ENCODE results near the gene NME3.
"Not testable (repeated sequence)": the region's sequence is repeated elsewhere in the genome, so short reads cannot be mapped to it uniquely, and the experiment has no call there.

NME3 gene

GRCh38 chr16:1747934-1748333, 23.4 kb downstream of the NME3 start:
- no peak for DNase-seq (ENCODE audit: low read depth)

GRCh38 chr16:1746693-1747195, 24.6 kb downstream of the NME3 start:
- DNase-seq (ENCODE audit: low read depth): no peak

DNA sequence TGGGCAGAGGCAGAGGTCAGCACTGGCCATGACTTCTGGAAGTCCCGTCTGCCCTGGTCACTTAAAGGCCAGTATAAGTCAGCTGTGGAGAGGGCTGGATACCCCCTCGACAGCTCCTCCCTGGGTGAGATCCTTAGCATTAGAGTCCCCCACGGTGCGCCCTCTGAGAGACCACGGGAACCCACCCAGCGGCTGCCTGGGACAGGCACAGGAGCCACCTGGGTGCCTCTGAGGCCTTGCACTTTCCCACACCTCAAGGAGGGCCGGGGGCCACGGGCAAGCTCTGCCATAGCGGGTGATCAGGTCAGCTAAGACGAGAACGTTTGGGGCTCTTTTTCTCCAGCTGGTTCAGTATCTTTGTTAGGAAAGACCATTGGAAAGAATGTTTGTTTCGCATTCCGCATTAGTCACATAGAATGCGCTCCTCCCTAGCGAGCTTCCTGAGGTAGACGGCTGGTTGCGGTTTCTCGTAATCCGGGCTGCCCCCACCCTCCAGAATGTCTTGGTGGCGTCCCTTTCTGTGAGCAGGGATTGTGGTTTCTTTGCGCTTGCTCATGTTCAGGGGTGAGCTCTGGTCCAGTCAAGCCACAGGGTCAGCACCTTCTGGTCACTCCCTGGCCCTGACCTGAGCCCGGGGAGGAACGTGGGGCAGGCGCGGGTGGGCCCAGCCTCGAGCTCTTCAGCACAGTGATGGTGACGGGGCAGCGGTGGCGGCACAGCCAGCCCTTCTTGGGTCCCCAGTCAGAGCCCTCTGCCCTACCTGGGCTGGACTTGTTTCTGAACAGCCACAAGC, 25.2 kb downstream of the NME3 start:
- no peak for DNase-seq (ENCODE audit: low read depth)

DNA sequence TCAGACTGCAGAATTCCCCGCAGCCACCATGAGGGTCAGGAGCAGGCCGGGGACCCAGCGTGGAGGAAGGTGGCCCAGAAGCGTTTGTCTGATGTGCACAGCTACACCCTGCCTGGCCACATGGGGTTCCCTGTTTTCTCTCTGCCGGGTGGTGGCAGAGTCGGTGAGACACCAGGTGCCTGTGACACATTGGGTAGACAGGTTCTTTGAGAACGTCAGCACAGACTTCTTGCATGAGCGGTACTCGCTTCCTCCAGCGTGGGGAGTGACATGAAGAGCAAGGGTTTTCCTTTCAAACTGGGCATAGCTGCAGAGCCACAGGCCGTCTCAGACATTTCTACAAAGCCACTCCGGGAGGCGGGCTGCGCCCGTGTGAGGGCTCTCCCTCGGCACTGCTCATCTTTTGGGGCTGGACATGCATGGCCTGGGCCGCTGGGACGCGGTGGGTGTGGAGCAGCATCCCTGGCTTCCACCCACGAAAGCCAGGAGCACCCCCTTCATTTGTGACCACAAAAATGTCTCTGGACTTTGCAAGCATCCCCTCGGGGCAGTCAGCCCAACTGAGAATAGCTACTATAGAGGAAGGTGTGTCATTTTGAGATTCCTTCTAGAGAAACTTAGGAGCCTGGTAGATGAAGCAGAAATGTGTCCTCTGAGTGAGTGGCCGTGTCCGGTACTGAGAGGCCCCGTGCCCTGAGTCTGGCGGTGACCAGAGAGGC, 26.0 kb downstream of the NME3 start:
- no peak for DNase-seq (ENCODE audit: low read depth)

DNA sequence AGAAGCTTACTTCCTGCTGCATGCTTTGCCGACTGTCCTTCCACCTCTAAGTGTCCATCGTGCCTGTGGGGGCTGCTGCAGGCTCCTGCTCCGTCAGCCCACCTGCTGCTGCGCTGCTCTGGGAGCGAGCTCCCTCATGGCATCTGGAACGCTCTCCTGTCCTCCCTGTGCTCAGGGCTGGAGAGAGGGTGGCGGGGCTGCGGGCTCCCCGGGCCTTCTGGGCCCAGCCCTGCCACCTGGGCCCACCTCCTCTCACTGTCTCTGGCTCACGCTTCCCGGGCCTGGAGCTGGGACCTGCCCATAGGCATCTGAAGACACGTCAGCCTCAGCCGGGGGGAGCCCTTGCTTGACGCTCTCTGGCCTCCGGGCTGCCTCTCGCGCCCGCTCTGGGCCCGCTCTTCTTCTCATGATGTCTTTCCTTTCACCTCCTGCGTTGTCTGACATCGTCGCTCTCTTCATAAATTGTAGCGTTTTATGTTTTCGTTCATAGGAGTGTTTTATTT, 27.0 kb downstream of the NME3 start:
- no peak for DNase-seq (ENCODE audit: low read depth)

DNA sequence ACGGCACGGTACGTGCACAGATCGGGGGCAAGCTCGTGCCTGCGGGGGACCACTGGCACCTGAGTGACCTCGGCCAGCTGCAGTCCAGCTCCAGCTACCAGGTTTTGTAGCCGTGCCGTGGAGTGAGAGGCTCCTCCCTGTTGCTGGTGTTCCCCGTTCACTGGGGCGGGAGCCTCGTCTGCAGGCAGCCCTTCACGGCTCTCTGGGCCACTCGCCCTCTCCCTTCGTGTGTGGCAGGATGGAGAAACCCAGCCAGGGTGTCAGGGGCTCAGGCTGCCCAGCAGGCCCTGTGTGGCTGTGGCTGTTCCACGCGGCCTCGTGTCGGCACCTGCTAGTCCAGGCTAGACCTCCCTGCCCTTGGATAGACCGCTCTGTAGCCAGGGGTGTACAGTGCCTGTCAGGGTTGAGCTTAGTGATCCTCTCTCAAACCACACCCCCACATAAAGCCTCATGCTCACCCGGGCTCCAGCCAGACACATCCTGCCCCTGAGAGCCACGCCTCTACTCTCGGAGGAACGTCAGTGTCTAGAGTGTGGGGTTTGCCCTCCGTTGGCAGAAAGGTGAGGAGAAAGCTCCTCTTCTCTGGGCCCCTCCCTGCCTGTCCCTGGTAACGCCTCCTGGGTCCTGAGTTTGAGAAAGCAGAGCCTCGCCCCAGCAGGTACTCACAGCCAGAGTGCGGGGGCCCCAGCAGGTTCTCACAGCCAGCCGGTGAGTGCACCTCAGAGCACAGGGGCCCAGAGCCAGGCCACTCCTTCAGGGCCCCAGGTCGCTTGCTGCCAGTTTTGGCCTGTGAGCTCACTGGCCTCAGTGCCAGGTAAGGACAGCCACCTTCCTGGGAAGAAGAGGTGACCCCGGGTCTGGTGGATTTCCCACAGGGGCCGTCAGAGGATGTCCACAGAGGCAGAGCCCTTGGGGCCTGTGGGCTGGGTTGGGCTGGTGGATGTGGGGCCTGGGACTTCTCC, 27.7 kb downstream of the NME3 start:
- DNase-seq (ENCODE audit: low read depth): no peak

DNA sequence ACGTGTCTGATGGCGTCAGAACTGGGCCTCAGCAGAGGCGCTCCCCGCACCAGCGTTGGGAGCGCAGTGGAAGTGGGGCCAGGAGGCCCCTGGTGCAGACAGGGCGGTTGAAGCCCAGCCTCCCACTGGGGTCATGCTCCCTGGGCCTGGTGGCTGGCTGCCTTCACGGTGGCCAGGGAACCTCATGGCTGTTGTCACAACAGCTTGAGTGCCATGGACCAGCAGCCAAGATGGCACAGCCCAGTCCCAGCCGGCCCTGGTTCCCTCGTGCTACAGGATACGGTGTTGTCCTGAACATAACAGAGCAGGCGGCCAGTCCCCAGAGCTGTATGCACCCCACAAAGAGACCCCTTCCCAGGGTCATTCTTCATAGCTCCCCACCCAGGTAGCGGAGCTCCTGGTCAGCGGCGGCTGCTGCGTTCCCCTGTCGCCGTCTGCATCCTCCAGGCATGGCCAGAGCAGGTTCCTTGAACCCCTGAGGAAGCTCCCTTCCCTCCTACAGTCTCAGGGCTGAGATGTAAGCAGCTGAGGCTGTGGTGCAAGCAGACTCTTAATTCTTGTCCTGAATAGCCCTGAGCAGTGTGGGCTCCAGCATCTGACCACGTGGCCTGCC, 29.7 kb downstream of the NME3 start:
- no peak for DNase-seq (ENCODE audit: low read depth)

- DNase-seq (ENCODE audit: low read depth): no peak
Observed at GRCh38 chr16:1740781-1741490, 30.4 kb downstream of the NME3 start.

DNA sequence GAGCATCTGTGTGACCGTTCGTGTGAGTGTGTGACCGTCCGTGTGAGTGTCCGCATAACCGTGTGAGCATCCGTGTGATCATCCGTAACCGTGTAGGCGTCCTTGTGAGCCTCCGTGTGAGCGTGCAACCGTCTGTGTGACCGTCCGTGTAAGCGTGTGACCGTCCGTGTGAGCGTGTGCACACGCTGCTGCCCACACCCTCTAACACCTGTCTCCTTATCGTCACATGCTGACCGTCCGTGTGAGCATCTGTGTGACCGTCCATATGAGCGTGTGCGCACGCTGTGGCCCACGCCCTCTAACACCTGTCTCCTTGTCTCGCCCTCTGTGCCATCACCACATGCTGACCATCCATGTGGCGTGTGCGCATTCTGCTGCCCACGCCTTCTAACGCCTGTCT, 31.1 kb downstream of the NME3 start:
- DNase-seq (ENCODE audit: low read depth): no peak

GRCh38 chr16:1734816-1735215, 36.5 kb downstream of the NME3 start:
- DNase-seq (ENCODE audit: low read depth): no peak

GRCh38 chr16:1734123-1734522, 37.2 kb downstream of the NME3 start:
- no peak for DNase-seq (ENCODE audit: low read depth)

DNA sequence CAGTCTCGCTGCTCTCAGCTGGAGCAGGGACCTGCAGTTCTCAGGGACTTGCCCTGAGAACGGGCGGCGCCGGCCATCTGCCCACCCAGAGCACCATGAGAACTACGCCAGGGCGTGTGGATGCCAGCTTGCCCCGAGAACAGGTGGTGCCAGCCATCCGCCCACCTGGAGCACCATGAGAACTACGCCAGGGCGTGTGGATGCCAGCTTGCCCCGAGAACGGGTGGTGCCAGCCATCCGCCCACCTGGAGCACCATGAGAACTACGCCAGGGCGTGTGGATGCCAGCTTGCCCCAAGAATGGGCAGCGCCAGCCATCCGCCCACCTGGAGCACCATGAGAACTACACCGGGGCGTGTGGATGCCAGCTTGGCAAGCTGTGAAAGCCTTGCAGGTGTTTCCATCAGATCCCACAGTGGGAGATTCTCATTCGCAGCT, 38.8 kb downstream of the NME3 start:
- not testable (repeated sequence) for DNase-seq (ENCODE audit: low read depth)

DNA sequence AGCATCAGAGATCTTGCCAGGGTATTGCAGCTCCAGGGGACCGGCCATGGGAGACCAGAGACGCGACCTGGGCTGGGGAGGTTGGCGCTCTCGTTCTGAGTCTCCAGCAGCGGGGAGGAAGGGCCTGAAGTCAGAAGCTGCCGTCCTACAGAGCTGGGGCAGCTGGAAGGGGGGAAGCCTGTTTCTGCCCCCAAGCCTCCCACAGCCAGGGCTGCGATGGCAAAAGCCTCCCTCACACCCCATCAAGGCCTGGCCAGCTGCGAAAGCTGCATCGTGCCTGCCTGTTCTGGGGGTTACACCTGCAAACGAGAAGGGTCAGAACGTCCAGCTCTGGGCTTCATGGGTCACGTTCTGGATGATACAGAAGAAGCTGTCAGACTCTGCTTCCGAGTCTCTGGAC, 39.3 kb downstream of the NME3 start:
- DNase-seq (ENCODE audit: low read depth): no peak

DNA sequence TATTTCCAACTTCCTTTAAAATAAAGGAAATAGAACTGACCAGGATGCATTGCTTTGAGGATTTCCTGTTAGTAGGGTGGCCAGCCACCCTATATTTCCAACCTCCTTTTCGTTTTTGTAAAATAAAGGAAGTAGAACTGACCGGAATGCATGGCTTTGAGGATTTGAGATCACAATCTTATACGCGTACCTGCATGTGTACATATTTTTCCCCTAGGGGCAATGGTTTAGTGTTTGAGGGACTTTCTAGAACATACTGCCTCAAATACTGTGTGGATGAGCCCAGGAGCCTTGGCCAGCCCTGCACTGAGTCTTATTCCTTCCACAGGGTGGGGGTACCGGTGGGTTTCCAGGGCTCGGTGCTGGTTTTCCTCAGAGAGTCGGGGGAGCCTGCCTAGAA, 39.7 kb downstream of the NME3 start:
- no peak for DNase-seq (ENCODE audit: low read depth)

DNA sequence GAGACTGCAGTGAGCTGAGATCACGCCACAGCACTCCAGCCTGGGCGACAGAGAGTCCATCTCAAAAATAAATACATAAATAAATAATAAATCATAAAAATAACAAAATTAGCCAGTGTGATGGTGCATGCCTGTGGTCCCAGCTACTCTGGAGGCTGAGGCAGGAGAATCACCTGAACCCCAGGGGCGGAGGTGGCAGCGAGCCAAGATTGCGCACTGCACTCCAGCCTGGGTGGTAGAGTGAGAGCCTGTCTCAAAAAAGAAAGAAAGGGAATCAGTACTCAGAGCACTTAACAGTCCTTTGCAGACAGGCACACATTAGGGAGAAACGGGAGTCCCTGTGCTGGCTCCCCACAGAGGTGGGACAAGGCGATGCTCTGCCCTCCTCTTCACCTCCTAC, 40.3 kb downstream of the NME3 start:
- no peak for DNase-seq (ENCODE audit: low read depth)

- DNase-seq (ENCODE audit: low read depth): no peak
Observed at GRCh38 chr16:1729445-1729844, 41.9 kb downstream of the NME3 start.

DNA sequence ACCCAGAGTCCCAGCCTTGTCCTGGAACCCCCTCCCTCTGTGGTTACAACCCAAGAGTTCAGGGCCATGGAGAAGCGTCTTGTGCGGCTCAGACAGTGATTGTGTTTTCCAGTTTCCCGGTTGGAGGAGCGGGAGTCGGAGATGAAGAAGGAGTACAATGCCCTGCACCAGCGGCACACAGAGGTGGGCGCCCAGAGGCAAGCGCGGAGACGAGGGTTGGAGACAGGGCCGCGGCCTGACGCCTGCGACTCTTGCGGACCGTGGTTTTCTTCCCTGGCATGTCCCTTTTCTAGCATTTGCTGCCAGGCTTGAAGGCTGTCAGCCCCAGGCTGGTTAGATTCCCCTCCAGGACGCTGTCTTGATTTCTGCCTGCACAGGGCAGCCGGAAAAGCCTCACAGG, 42.3 kb downstream of the NME3 start:
- no peak for DNase-seq (ENCODE audit: low read depth)

DNA sequence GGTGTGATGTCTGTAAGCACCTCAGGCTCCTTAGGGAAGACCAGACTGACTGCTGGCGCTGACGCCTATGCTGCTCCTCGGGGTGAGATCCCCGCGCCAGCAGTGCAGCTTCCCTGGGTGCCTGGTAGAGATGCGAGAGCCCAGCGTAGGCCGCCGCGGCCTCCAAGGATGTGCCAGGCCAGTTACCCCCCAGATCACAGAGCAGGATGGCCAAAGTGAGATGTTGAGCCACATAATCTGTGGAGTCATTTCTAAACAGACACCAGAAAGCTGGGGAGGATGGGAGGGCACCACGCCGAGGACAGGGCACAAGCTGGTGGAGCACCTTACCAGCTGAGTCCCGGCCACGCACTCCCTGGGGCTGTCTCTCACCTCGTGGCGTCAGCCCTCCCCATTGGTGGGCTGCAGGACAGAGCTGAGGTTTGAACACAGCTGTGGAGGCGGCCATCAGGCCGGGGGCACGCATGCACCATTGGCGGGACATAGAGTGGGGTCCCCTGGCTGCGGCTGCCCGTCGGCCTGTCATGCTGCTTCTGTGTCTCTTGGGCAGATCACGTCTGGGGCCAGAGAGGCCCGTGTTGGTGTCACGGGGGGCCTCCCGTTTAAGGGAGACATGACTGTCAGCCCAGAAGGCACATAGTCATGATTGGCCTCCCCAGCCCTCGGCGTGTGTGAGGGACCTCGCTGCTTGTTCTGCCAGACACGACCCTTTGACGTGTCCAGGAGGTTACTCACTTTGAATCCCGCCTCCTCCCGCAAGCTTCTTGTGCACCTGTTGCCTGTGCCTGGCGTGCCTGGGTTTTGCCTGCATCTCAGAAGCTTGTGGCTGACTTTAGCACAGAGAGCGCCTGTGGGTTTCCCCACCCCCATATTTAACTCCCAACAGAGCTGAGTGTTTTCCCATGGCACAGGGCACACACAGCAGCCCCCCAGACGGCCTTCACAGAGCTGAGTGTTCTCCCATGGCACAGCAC, 43.4 kb downstream of the NME3 start:
- DNase-seq (ENCODE audit: low read depth): no peak

DNA sequence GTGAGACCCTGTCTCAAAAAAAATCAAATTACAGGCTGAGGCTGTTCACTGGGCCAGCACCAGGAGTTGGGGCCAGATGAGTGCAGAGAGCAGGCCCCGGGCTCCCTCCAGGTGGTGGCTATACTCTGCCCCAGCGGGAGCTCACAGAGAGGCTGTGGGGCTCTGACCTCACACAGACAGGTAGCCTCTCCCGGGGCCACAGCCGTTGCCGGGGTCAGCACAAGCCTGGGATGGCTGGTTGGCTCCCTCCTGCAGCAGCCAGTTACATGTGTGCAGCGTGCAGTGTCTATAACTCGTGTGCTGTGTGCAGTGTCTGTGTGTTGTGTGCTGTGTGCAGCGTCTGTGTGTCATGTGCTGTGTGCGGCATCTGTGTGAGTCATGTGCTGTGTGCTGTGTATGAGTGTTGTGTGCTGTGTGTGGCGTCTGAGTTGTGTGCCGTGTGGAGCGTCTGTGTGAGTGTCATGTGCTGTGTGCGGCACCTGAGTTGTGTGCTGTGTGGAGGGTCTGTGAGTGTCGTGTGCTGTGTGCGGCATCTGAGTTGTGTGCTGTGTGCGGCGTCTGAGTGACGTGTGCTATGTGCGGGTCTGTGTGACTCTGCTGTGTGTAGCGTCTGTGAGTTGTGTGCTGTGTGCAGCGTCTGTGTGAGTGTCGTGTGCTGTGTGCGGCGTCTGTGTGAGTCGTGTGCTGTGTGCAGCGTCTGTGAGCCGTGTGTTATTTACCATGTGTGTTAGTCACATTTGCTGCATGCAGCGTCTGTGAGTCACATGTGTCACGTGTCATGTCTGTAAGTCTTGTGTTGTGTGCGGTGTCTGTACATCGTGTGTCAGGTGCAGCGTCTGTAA, 44.5 kb downstream of the NME3 start:
- no peak for DNase-seq (ENCODE audit: low read depth)

Measured in stimulated activated CD8-positive, alpha-beta memory T cell treated with anti-CD3 and anti-CD28 coated beads, Interleukin-7, amount 100 ng/mL, for 24 hours (primary cell).